Measurements from ENCODE around the gene C16orf96.

DNA sequence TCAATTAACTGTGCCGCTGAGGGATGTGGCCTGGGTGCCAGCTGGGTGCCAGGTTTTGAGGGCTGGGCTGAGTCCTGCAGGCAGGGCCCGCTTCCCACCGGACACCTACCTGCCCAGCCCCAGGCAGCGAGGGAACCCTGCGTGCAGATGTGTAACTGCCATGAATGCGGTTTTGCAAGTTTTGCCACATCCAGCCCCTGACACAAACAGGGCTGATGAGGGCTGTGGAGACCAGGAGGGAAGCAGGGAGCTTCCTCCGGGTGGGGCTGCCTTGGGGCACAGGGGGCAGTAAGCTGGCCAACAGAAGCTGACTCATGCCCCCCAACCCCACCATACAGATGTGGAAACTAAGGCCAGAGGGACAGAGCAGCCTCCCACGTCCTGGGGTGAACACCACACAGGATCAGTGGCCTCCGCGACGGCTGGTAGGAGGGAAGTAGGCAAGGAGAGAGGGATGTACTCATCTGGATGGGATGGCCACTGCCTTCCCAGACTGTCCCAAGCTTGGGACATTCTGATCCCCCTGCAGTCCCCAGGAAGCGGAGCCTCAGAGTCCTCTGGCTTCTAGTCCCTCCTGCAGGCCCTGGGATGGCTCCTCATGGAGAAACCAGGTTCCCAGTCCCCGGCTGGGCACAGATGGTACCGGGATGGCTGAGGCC, 57.0 kb downstream of the C16orf96 start:
- TF ChIP-seq, protein P1, sequence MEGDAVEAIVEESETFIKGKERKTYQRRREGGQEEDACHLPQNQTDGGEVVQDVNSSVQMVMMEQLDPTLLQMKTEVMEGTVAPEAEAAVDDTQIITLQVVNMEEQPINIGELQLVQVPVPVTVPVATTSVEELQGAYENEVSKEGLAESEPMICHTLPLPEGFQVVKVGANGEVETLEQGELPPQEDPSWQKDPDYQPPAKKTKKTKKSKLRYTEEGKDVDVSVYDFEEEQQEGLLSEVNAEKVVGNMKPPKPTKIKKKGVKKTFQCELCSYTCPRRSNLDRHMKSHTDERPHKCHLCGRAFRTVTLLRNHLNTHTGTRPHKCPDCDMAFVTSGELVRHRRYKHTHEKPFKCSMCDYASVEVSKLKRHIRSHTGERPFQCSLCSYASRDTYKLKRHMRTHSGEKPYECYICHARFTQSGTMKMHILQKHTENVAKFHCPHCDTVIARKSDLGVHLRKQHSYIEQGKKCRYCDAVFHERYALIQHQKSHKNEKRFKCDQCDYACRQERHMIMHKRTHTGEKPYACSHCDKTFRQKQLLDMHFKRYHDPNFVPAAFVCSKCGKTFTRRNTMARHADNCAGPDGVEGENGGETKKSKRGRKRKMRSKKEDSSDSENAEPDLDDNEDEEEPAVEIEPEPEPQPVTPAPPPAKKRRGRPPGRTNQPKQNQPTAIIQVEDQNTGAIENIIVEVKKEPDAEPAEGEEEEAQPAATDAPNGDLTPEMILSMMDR (IDR thresholded peaks at IDR 0.05; ENCODE audit: low read depth, low read length), result no peak
- TF ChIP-seq EZH2phosphoT487 (IDR thresholded peaks at IDR 0.05; ENCODE audit: low read depth), result no peak
